MM.1S (cell line): ENCODE results near the gene ARID1A.
"Not testable (repeated sequence)": the region's sequence is repeated elsewhere in the genome, so short reads cannot be mapped to it uniquely, and the experiment has no call there.

Experiments used
- DNase-seq: peaks from one replicate; pipeline ENCODE4 v3.0.0-alpha.2; 2015
- H2AFZ ChIP-seq: fragments of 300-600 bp; sonication (generic); 2 replicates; pipeline ENCODE4 v1.6.0; 2016; ENCODE audit warnings: antibody characterized with exemption, low read length
- H3F3A ChIP-seq: fragments of 300-600 bp; sonication (generic); 2 replicates; pipeline ENCODE4 v1.6.1; 2016; ENCODE audit warnings: mild to moderate bottlenecking, antibody characterized with exemption, low read length, moderate library complexity, mixed read lengths; ENCODE audit not compliant: insufficient read depth
- H3K27ac ChIP-seq: fragments of 300-600 bp; sonication (generic); 2 replicates; pipeline ENCODE4 v1.5.1; 2016; ENCODE audit warnings: mild to moderate bottlenecking, low read length
- H3K27me3 ChIP-seq: fragments of 300-600 bp; sonication (generic); replicated peaks from 2 replicates; pipeline ENCODE4 v1.6.0; 2016; ENCODE audit warnings: low read length; ENCODE audit not compliant: insufficient read depth
- H3K36me3 ChIP-seq: fragments of 300-600 bp; sonication (generic); replicated peaks from 2 replicates; pipeline ENCODE4 v1.6.1; 2016; ENCODE audit warnings: mild to moderate bottlenecking, low read length, mixed read lengths; ENCODE audit not compliant: insufficient read depth
- H3K4me1 ChIP-seq: fragments of 300-600 bp; sonication (generic); 2 replicates; pipeline ENCODE4 v1.6.1; 2016; ENCODE audit warnings: low read length, mixed read lengths
- H3K4me2 ChIP-seq: fragments of 300-600 bp; sonication (generic); 2 replicates; pipeline ENCODE4 v1.6.0; 2016; ENCODE audit warnings: low read depth, low read length
- H3K4me3 ChIP-seq: fragments of 300-600 bp; sonication (generic); 2 replicates; pipeline ENCODE4 v1.5.1; 2016; ENCODE audit warnings: low read length, mixed read lengths
- H3K79me2 ChIP-seq: fragments of 300-600 bp; sonication (generic); 2 replicates; pipeline ENCODE4 v1.6.1; 2016; ENCODE audit warnings: mixed run types, low read length, mixed read lengths
- H3K9ac ChIP-seq: fragments of 300-600 bp; sonication (generic); 2 replicates; pipeline ENCODE4 v1.6.1; 2016; ENCODE audit warnings: low read length, mixed read lengths
- H3K9me2 ChIP-seq: fragments of 300-600 bp; sonication (generic); replicated peaks from 2 replicates; pipeline ENCODE4 v1.6.1; 2016; ENCODE audit warnings: mild to moderate bottlenecking, low read length, mixed read lengths; ENCODE audit not compliant: insufficient read depth
- H3K9me3 ChIP-seq: fragments of 300-600 bp; sonication (generic); replicated peaks from 2 replicates; pipeline ENCODE4 v1.6.1; 2016; ENCODE audit warnings: mild to moderate bottlenecking, low read length, mixed read lengths; ENCODE audit not compliant: insufficient read depth
- H4K20me1 ChIP-seq: fragments of 300-600 bp; sonication (generic); 2 replicates; pipeline ENCODE4 v1.6.1; 2016; ENCODE audit warnings: mild to moderate bottlenecking, low read length, moderate library complexity, mixed read lengths; ENCODE audit not compliant: insufficient read depth
- CTCF ChIP-seq: fragments of 300-600 bp; sonication (generic); IDR thresholded peaks from 2 replicates; pipeline ENCODE4 v1.5.1; 2016; ENCODE audit warnings: antibody characterized with exemption, low read length, mixed read lengths
- EZH2 ChIP-seq: fragments of 300-600 bp; sonication (generic); optimal IDR thresholded peaks from 2 replicates; pipeline ENCODE3; 2017; ENCODE audit warnings: low read depth, mild to moderate bottlenecking, antibody characterized with exemption, low read length, mixed read lengths
- EZH2phosphoT487 ChIP-seq: fragments of 300-600 bp; sonication (generic); IDR thresholded peaks from 2 replicates; pipeline ENCODE4 v1.6.1; 2018; ENCODE audit warnings: antibody characterized with exemption, low read length

Gene ARID1A

GRCh38 chr1:26695356-26696118, at the start of gene ARID1A:
ARID1A (plus strand) TSS chr1:26696015; CDS start chr1:26696404, 389 bp downstream.
- peak within 1 kb of the TSS; percentile 91; the same call in 1 of the 2 replicates for H3K27ac ChIP-seq
- H2AFZ ChIP-seq: peak within 1 kb of the TSS; percentile 89
- no peak for TF ChIP-seq EZH2phosphoT487
- TF ChIP-seq CTCF: no peak; the same call in 1 of the 2 replicates
- TF ChIP-seq EZH2: no peak
- peak; percentile 93 for DNase-seq
- H3K9me3 ChIP-seq: no peaks in the 10 kb centered on the region
- H3K4me2 ChIP-seq: peak within 1 kb of the TSS; percentile 89
- H3F3A ChIP-seq: peaks cover 62% of the 10 kb centered on the region
- H3K36me3 ChIP-seq: no peaks in the 10 kb centered on the region
- H3K4me1 ChIP-seq: peaks cover 28% of the 10 kb centered on the region
- no peaks in the 10 kb centered on the region for H4K20me1 ChIP-seq
- H3K79me2 ChIP-seq: peaks cover 62% of the 10 kb centered on the region
- no peaks in the 10 kb centered on the region for H3K9me2 ChIP-seq
- peak within 1 kb of the TSS; percentile 90 for H3K4me3 ChIP-seq
- no peaks in the 10 kb centered on the region for H3K27me3 ChIP-seq
- H3K9ac ChIP-seq: peak within 1 kb of the TSS; percentile 91

GRCh38 chr1:26664802-26665201, 31.0 kb upstream of the ARID1A start:
- Histone ChIP-seq H3K4me1 (no peaks in the 10 kb centered on the region), H3K9ac (no peak overlapping the region), H3K4me3 (no peak overlapping the region), H3K79me2 (no peaks in the 10 kb centered on the region), H3K9me2 (no peaks in the 10 kb centered on the region), H2AFZ (no peak overlapping the region), H3K27ac (no peak overlapping the region), H4K20me1 (no peaks in the 10 kb centered on the region), H3F3A (no peaks in the 10 kb centered on the region), H3K9me3 (no peaks in the 10 kb centered on the region), H3K27me3 (no peaks in the 10 kb centered on the region), H3K36me3 (no peaks in the 10 kb centered on the region), H3K4me2 (no peak overlapping the region)
- no peak for DNase-seq
- no peak for TF ChIP-seq EZH2phosphoT487
- no peak for TF ChIP-seq EZH2
- no peak for TF ChIP-seq CTCF

GRCh38 chr1:26666855-26667254, 29.0 kb upstream of the ARID1A start:
- no peaks in the 10 kb centered on the region for H3K27me3 ChIP-seq
- no peaks in the 10 kb centered on the region for H3K9me3 ChIP-seq
- no peak overlapping the region for H3K4me2 ChIP-seq
- TF ChIP-seq CTCF: no peak
- H3K4me1 ChIP-seq: no peaks in the 10 kb centered on the region
- H4K20me1 ChIP-seq: no peaks in the 10 kb centered on the region
- DNase-seq: no peak
- no peak overlapping the region for H3K27ac ChIP-seq
- H3F3A ChIP-seq: no peaks in the 10 kb centered on the region
- no peak overlapping the region for H3K9ac ChIP-seq
- H3K4me3 ChIP-seq: no peak overlapping the region
- H3K79me2 ChIP-seq: no peaks in the 10 kb centered on the region
- H2AFZ ChIP-seq: no peak overlapping the region
- H3K9me2 ChIP-seq: no peaks in the 10 kb centered on the region
- H3K36me3 ChIP-seq: no peaks in the 10 kb centered on the region

GRCh38 chr1:26668106-26668786, 27.6 kb upstream of the ARID1A start:
- not testable (repeated sequence) for H4K20me1 ChIP-seq, H3K36me3 ChIP-seq, H3K27me3 ChIP-seq, H3K27ac ChIP-seq, H3K9me2 ChIP-seq, H3K9me3 ChIP-seq, DNase-seq, H3K9ac ChIP-seq, H3K79me2 ChIP-seq, H2AFZ ChIP-seq, H3F3A ChIP-seq, H3K4me1 ChIP-seq, H3K4me3 ChIP-seq, H3K4me2 ChIP-seq
